CD4-positive, alpha-beta T cell treated with Interleukin-6 for 4 hours (primary cell): ENCODE data around the gene TAGLN3.

Experiments
- DNase-seq: peaks from one replicate; pipeline ENCODE4 v3.0.0-alpha.2; 2020; ENCODE audit warnings: mixed read lengths

Gene TAGLN3

GRCh38 chr3:111978583-111979433, 19.9 kb upstream of the TAGLN3 start, which contains the start of gene ABHD10:
Gene ABHD10 (plus strand): TSS chr3:111979026. CDS start chr3:111979062, 36 bp downstream.
- DNase-seq, result peak; percentile 99

- DNase-seq, result peak; percentile 7
Observed at GRCh38 chr3:111979434-111980038, 19.2 kb upstream of the TAGLN3 start.

DNA sequence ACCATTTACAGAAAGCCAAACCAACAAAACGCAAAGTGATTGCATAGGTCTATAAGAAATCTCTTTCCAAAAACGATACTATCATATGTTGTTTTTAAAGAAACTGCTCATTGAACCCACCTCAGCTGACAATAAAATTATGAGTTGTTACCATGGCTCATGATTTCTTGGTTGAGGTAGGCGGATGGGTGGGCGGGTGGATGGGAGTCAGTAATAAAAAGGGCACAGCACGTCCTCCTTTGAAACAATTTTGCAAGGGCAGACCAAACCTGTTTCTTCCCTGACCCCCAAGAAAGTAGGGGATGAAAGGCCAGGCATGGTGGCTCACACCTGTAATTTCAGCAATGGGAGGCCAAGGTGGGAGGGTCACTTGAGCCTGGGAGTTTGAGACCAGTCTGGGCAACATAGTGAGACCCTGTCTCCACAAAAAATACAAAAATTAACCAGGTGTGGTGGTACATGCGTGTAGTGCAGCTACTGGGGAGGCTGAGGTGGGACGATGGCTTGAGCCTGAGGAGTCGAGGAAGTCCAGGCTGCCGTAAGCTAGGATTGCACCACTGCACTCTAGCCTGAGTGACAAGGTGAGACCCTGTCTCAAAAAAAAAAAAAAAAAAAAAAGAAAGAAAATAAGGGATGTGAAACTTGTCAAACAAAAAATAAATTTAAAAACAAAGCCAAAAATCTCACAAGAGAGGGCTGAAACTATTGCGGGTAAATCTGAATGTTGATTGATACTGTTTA, 17.8 kb upstream of the TAGLN3 start:
- DNase-seq, result no peak

DNA sequence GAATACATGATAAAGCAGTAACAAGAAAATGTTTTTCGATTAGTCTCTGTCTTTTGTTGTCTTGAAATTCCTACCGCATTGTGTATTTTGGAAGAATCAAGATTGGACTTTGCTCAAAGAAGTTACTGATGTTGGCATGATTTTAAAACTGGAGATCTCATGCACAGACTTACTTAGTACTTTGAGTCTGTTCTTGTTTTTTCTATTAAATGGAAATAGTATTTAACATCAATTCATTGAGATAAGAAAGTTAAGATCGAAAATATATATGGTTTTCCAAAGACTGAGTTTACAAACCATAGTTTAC, 17.3 kb upstream of the TAGLN3 start:
- DNase-seq, result no peak

DNA sequence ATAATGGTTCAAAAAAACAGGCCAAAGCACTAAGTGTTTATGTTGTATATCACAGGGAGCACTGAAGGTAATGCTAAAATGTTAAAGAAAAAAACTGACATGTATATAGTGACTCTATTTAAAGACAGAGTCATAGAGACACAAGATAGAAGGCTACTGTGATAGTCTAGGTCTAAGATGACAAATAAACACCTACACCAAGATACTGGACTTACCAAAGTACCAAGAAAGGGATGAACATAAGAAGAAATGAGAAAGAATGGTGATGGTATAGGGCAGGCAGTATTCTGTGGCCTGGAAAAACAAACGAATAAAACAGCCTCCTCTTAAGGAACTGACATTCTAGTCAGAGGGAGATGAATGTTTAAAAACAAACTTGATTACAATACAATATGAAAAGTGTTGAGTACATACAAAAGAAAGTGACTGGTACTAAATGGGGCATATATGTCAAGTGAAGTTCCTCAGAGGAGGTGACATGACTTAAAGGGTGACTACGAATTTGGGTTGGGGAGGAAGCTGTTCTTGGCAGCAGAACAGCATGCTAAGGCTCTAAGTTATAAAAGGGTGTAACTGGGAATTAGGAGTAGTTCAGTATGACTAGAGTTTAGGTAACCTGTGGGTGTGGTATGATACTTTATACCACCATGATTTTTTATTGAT, 14.0 kb upstream of the TAGLN3 start:
- no peak for DNase-seq

DNA sequence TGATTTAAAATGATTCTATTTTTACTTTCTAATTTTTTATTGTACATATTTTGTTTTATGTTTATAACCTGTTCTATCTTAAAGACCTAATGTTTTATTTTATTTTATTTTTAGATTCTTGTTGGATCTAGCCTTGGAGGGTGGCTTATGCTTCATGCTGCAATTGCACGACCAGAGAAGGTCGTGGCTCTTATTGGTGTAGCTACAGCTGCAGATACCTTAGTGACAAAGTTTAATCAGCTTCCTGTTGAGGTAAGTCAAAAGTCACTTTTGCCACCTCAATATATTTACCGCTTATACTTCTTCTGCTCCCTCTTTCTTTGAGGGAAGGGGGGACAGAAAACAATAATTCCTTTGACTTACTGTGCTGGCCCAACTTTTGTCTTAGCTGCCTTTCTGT, 11.9 kb upstream of the TAGLN3 start:
- no peak for DNase-seq

DNA sequence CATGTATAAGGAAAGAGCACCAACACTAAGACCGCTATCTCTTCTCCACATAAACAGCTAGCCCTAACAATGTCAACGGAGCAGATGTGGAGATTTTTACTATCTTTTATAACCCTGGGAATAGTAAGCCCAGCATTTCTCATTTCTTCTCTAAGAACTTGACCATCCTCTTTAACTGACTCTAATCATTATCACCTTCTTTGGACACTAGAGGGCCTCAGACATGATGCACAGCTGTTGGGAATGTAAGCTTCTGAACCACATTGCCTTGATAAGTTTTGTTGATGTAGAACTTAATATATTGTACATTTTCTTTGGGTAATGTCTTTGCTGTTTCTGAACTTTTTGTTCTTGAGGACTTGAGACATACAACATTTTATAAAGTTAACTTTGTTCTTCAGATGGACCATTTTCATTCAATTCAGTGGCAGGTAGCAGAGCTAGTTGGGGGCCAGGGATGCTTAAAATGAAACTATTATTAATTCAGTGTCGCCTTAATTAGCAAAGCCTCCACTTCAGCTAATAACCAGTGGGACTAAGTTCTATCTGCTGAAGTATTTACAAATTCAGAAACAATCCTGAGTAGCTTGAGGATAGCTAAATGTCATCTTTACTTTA, 9.6 kb upstream of the TAGLN3 start:
- DNase-seq, result peak; percentile 7

DNA sequence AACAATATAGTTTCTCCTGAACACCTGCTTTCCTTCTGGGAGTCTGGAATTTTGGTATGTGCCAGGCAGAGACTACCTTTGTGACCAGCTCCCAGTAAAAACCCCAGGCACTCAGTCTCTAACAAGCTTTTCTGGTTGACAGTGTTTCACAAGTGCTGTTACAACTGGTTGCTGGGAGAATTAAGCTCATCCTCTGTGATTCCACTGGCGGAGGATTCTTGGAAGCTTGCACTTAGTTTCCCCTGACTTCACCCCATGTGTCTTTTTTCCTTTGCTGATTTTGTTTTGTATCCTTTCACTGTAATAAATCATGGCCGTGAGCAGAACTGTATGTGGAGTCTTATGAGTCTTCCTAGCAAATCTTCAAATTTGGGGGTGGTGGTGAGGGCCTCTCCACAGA, 5.7 kb upstream of the TAGLN3 start:
- DNase-seq, result no peak

GRCh38 chr3:111999484-112000324, 982 bp downstream of the TAGLN3 start:
- no peak for DNase-seq

DNA sequence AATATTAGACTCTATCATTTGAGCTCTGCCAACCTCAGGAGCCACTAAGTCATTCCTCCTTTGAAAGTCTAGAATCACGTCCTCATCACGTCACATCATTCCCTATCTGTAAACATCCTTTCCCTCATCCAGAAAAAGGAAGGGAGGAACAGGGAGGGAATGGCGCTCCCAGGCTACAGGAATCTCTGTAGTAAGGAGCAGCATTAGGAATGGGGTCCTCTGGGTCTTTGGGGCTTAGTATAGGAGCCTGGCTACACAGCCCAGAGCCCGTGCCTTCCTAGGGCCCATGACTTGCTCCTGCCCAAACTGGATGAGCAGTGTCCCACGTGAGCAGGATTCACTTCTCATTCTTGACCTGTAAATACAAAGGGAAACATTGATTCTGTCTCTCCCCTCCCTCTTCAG, 1.6 kb downstream of the TAGLN3 start:
- DNase-seq, result no peak

- DNase-seq, result no peak
Observed at GRCh38 chr3:112000966-112001365, 2.2 kb downstream of the TAGLN3 start.

DNA sequence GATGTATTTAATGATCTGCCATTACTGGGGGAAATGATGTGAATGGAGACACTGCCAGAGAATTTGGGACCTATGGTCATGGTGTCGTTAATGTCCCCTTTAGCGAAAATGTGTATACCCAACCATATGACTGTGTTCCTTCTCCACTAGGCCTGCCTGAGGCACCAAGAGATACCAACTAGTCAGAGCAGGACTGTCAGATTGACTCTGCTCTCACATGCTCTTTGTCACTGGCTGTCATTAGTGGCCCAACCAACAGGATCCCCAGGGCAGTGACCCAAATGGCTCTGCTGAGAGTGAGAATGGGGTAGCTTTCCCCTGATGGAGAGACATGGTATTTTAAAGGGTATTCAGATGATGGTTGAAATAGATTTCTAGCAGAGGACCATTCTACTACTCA, 2.8 kb downstream of the TAGLN3 start:
- DNase-seq, result no peak

DNA sequence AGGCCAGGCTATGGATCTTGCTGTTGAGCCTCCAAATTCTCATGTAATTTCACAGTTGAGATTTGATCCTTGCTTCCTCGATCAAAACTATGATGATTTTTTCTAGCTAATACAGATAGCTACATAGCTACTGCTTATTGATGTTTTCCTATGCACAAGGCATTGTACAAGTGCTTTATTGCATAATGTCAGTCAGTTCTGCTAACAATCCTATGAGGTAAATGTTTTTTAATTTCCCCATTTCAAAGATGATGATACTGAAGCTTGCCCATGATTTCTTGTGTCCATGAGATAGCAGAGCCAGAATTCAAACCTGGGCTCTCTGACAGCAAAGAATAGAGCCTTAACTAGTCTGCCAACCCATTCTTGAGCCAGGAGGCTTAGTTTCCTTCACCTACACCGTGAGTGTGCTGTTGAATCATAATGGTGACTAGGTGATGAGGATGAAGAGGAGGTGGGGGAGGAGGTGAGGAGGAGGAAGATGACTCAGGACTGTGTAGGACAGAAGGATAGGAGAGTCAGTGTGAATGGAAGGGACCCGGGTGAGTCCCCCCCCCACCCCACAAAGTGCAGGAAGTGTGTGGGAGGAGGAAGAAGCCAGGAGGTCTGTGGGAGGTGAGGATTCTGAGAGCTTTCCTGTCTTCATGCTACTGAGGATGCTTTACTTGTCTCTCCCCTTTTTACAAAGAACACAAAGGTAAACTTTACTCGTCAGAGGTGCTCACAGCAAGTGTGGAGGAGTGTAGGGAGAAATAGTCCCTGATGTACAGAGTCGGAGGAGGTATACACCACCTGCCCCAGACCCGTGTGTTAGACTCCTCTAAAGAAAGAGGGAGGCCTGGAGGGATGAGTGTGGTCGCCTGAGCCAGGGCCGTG, 3.6 kb downstream of the TAGLN3 start:
- DNase-seq, result peak; percentile 56

DNA sequence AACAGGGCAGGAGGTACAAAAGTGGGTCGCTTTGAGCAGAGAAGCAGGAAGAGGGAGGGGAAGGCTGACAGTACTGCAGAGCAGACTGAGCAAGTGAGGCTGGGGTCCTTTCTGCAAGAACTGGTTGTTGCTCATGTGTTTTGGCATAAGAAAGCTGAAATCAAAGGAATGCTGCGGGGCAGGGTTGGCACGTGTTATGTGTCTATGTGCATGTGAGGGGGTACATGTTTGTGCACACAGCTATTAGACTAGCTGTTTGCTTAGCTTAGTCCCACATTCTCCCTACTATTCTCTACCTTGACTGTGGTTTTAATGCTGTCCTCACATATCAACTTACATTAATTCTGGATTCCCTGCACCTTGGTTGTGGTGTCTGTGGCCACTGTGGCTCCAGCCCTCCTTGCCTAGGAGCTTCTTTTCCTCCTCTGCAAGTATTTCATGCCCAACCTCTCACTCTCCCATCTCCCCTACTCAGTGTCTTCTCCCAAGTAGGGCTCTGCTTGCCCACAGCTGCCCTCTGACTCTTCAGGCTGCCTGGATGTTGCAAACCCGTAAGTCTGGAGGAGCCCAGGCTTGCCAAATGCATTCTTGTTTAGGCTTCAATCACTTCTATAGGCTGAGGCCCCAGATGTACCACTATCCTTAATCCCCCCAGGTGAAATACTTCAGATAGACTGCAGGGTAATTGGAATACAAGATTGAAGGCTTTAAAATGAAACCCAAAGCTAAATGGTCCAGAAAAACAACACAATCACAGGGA, 4.8 kb downstream of the TAGLN3 start:
- DNase-seq, result no peak

- DNase-seq, result no peak
Observed at GRCh38 chr3:112004187-112004586, 5.5 kb downstream of the TAGLN3 start.

DNA sequence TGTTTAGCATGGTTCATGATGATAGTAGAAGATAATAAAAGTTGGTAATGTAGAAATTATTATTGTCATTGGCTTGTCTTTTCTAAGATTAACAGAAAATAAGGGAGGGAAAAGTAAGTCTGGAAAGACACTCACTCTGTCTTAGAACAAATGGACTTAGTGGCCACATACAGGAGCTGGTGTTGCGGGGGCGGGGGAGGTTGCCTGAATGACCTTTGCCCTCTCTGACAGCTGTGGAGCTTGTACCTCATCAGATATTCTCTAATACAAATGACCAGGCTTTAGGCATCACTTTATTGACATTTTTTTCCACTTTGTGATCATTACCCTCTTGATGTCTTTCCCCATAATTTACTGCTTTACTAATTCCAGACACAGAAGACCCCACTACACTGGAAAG, 5.9 kb downstream of the TAGLN3 start:
- DNase-seq, result no peak

GRCh38 chr3:112005091-112005672, 6.5 kb downstream of the TAGLN3 start:
- DNase-seq, result no peak

GRCh38 chr3:112007633-112008032, 8.9 kb downstream of the TAGLN3 start:
- no peak for DNase-seq

DNA sequence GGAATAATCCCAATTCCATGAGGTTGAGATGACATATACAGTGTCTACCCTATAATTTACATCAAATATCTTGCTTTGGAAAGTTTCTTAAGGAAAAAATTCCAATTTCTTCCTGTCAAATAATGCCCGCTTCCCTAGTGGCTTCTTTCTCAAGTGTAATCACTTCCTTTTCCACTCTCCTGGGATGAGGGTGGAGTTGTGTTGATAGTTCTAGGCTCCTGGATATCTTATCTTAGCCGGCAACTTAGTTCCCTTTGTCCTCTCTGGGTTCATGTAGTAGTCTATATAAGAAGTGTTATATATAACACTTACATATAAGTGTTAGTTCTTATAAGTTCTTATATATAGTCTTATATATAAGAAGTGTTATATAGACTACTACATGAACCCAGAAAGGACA, 10.9 kb downstream of the TAGLN3 start:
- no peak for DNase-seq

GRCh38 chr3:112010636-112011035, 11.9 kb downstream of the TAGLN3 start:
- DNase-seq, result no peak
